ENCODE data around the gene S100A7A.

S100A7A gene

DNA sequence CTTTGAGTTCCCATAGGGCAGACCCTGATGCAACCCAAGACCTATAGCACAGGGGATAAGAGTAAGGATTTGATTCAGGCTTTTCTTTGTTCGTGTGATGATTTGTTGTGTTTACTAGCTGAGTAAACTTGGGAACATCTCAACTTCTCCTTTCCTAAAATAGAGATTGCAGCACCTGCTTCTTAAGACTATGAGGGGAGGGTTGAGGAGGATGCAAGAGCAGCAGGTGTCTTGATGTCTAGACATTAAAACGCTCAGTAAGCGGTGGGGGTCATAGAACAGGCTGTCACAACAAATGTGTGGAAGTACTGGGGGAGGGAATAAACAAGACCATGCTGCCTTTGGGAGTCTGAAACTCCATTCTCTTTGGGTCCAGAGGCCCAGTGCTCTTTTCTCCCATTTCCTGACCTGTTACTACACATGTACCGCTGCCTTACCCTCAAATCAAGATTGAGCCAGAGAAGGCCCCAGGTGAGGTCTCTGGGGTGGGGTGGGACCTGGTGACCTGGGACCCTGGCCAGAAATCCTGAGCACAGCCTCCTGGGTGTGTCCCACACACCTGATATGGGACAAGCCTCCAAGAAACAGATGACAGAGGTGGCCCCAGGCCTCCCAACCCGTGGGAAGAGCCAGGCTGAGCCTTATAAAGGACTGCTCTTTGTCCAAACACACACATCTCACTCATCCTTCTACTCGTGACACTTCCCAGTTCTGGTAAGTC, at the start of gene S100A7A:
Gene S100A7A (plus strand): TSS at position 671 of the 721 bp plus-strand sequence. CDS start 1,563 bp downstream, outside the sequence.
- H3K4me1 ChIP-seq (ENCODE audit: control insufficient read depth in 1 of 2, insufficient read depth in 2 of 2, low read length in 2 of 2), result no peaks in the 10 kb centered on the region
- no peaks in the 10 kb centered on the region for H3K36me3 ChIP-seq (ENCODE audit: control insufficient read depth in 1 of 2, insufficient read depth in 2 of 2, low read length in 2 of 2)
- H3K9me3 ChIP-seq (ENCODE audit: control insufficient read depth in 1 of 2, low read length in 2 of 2), result no peaks in the 10 kb centered on the region
- H3K4me3 ChIP-seq (ENCODE audit: low read depth in 1 of 2, low read length in 2 of 2), result no peak within 1 kb of the TSS
- no peak within 1 kb of the TSS for H3K27ac ChIP-seq (ENCODE audit: low read length)
- H3K27me3 ChIP-seq (ENCODE audit: low read depth, low read length), result no peaks in the 10 kb centered on the region

DNA sequence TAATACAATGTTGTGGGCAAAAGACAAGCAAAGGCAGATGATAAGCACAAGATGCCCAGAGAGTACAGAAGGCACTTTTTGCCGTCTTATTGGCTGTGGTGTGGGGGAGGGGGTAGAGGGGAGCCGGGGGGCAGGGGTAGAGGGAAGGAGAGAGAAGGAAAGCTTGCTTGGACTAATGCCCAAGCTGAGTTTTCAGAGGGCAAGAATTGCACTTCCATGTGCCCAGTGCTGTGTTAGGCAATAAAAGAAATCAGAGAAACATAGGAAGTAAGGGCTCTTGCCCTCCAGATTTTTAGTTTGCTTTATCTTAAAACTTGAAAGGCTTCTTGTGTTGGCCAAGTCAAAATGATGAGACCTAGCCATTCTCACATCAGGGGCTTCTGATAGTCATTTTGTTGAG, 49.2 kb upstream of the S100A7A start:
- Histone ChIP-seq H3K9me3 (ENCODE audit: control insufficient read depth in 1 of 2, low read length in 2 of 2) (no peaks in the 10 kb centered on the region), H3K27me3 (ENCODE audit: low read depth, low read length) (no peaks in the 10 kb centered on the region), H3K4me3 (ENCODE audit: low read depth in 1 of 2, low read length in 2 of 2) (no peak overlapping the region), H3K36me3 (ENCODE audit: control insufficient read depth in 1 of 2, insufficient read depth in 2 of 2, low read length in 2 of 2) (no peaks in the 10 kb centered on the region), H3K27ac (ENCODE audit: low read length) (no peak overlapping the region), H3K4me1 (ENCODE audit: control insufficient read depth in 1 of 2, insufficient read depth in 2 of 2, low read length in 2 of 2) (peaks cover 0 to 4% of the 10 kb centered on the region in 2 donors)

DNA sequence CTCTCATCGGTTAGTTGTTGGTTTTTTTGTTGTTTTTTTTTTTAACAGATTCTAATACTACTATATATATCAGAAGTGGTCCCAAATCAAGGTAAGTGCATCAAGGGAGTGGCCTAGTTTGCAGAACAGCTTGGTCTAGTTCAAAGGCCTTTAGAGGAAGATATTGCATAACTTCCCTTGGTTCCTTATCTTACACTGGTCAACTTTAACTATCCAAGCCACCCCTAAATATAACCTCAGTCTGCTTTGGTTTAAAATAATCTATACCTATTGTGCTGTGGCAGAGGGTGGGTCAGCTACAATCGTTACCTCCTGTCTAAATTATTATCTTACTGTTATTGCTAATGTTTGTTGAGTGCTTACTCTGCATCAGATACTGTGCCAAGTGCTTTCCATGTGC, 47.8 kb upstream of the S100A7A start:
- no peaks in the 10 kb centered on the region for H3K4me1 ChIP-seq (ENCODE audit: control insufficient read depth in 1 of 2, insufficient read depth in 2 of 2, low read length in 2 of 2)
- no peaks in the 10 kb centered on the region for H3K9me3 ChIP-seq (ENCODE audit: control insufficient read depth in 1 of 2, low read length in 2 of 2)
- no peak overlapping the region for H3K4me3 ChIP-seq (ENCODE audit: low read depth in 1 of 2, low read length in 2 of 2)
- no peaks in the 10 kb centered on the region for H3K27me3 ChIP-seq (ENCODE audit: low read depth, low read length)
- H3K27ac ChIP-seq (ENCODE audit: low read length), result no peak overlapping the region
- no peaks in the 10 kb centered on the region for H3K36me3 ChIP-seq (ENCODE audit: control insufficient read depth in 1 of 2, insufficient read depth in 2 of 2, low read length in 2 of 2)

DNA sequence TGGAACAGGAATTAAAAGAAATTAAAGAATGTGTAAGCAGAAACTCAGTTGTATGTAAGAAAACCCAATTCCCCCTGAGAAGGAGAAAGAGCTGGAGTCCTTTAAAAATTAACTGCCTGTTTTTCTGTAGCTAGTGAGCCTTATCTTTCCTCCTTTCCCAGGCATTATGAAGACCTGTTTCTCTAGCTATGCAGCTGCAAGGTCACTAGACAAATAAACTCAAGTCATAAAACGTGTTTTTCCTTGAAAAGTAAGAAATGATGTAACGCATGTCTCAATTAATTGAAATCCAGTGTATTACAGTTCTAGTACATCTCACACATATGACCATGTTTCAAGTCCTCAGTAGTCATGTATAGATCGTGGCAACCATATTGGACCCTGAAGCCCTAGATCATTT, 46.2 kb upstream of the S100A7A start:
- no peak overlapping the region for H3K4me3 ChIP-seq (ENCODE audit: low read depth in 1 of 2, low read length in 2 of 2)
- no peaks in the 10 kb centered on the region for H3K9me3 ChIP-seq (ENCODE audit: control insufficient read depth in 1 of 2, low read length in 2 of 2)
- no peak overlapping the region for H3K27ac ChIP-seq (ENCODE audit: low read length)
- no peaks in the 10 kb centered on the region for H3K36me3 ChIP-seq (ENCODE audit: control insufficient read depth in 1 of 2, insufficient read depth in 2 of 2, low read length in 2 of 2)
- no peaks in the 10 kb centered on the region for H3K4me1 ChIP-seq (ENCODE audit: control insufficient read depth in 1 of 2, insufficient read depth in 2 of 2, low read length in 2 of 2)
- H3K27me3 ChIP-seq (ENCODE audit: low read depth, low read length), result no peaks in the 10 kb centered on the region

DNA sequence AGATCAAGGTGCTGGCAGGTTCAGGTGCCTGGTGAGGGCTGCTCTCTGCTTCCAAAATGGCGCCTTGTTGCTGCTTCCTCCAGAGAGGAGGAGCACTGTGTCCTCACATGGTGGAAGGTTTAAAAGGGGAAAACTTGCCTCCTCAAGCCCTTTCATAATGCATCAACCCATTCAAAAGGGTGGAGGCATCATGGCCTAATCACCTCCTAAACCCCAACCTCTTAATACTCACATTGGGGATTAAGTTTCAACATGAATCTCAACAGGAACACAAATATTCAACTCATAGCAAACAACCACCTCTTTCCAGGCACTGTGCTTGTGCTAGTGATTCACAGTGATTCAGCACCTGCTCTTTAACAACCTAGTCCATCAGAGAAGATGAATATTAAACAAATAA, 45.1 kb upstream of the S100A7A start:
- Histone ChIP-seq H3K27ac (ENCODE audit: low read length) (no peak overlapping the region), H3K4me1 (ENCODE audit: control insufficient read depth in 1 of 2, insufficient read depth in 2 of 2, low read length in 2 of 2) (no peaks in the 10 kb centered on the region), H3K4me3 (ENCODE audit: low read depth in 1 of 2, low read length in 2 of 2) (no peak overlapping the region), H3K9me3 (ENCODE audit: control insufficient read depth in 1 of 2, low read length in 2 of 2) (no peaks in the 10 kb centered on the region), H3K36me3 (ENCODE audit: control insufficient read depth in 1 of 2, insufficient read depth in 2 of 2, low read length in 2 of 2) (no peaks in the 10 kb centered on the region), H3K27me3 (ENCODE audit: low read depth, low read length) (no peaks in the 10 kb centered on the region)

DNA sequence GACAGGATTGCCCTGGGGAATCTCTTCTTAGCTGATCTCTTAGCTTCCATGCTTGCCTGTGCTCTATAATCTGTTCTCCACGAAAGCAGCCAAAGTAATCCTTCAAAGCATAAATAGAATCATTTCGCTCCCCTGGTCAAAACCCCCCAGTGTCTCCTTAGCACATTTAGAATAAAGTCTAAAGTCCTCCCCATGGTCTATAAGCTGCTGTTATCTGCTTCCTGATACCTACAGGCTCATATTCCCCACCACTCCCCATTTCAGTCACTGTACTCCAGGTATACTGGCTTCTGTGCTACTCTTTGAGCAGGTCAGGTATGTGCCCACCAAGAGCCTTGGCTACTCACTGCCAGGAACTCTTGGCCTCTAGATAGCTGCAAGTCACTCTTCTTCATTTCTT, 43.7 kb upstream of the S100A7A start:
- Histone ChIP-seq H3K4me1 (ENCODE audit: control insufficient read depth in 1 of 2, insufficient read depth in 2 of 2, low read length in 2 of 2) (no peaks in the 10 kb centered on the region), H3K27me3 (ENCODE audit: low read depth, low read length) (no peaks in the 10 kb centered on the region), H3K27ac (ENCODE audit: low read length) (no peak overlapping the region), H3K4me3 (ENCODE audit: low read depth in 1 of 2, low read length in 2 of 2) (no peak overlapping the region), H3K9me3 (ENCODE audit: control insufficient read depth in 1 of 2, low read length in 2 of 2) (no peaks in the 10 kb centered on the region), H3K36me3 (ENCODE audit: control insufficient read depth in 1 of 2, insufficient read depth in 2 of 2, low read length in 2 of 2) (no peaks in the 10 kb centered on the region)

DNA sequence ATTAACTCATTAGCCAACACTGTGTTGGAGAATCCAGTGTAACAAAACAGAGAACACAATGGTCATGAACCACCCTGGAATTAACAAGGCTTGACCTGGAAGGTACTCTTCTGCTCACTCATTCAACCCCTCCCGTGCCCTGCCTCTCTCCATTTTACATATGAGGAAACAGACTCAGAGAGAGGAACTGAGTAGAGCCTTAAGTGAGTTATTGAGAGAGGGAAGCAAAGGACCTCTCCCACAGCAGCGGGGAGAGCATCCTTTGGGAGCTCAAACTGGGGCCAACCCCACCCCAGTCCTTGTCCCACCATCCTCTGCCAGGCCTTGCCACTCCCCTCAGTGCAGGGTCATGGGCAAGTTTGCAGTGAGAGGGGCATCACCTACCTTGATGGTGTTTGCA, 42.2 kb upstream of the S100A7A start:
- H3K27ac ChIP-seq (ENCODE audit: low read length), result no peak overlapping the region
- H3K9me3 ChIP-seq (ENCODE audit: control insufficient read depth in 1 of 2, low read length in 2 of 2), result no peaks in the 10 kb centered on the region
- H3K36me3 ChIP-seq (ENCODE audit: control insufficient read depth in 1 of 2, insufficient read depth in 2 of 2, low read length in 2 of 2), result no peaks in the 10 kb centered on the region
- no peaks in the 10 kb centered on the region for H3K27me3 ChIP-seq (ENCODE audit: low read depth, low read length)
- no peaks in the 10 kb centered on the region for H3K4me1 ChIP-seq (ENCODE audit: control insufficient read depth in 1 of 2, insufficient read depth in 2 of 2, low read length in 2 of 2)
- H3K4me3 ChIP-seq (ENCODE audit: low read depth in 1 of 2, low read length in 2 of 2), result no peak overlapping the region

DNA sequence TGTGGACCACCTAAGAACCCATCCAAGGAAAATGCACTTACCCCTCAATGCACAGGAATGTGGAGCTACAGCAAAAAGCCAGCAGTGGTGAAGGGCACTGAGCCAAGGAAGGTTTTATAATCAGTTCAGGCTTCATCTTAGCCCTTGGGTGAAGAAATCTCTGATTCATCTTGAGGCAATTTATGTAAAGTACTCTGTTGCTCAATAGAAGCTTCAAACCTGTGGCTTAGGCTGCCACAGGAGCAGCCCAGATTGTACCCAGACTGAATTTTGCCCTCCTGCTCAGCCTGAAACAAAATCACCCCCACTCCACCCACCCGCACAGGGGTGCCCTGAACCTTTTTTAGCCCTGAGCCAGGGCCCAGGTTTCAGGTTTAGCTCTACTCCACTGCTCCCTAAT, 40.8 kb upstream of the S100A7A start, which contains the start of gene S100A12:
Gene S100A12 (minus strand): TSS at position 111 of the 400 bp plus-strand sequence. CDS start 1,029 bp downstream, outside the sequence.
- Histone ChIP-seq H3K9me3 (ENCODE audit: control insufficient read depth in 1 of 2, low read length in 2 of 2) (peaks cover 0 to 1% of the 10 kb centered on the region in 2 donors), H3K27ac (ENCODE audit: low read length) (no peak within 1 kb of the TSS), H3K4me3 (ENCODE audit: low read depth in 1 of 2, low read length in 2 of 2) (no peak within 1 kb of the TSS), H3K36me3 (ENCODE audit: control insufficient read depth in 1 of 2, insufficient read depth in 2 of 2, low read length in 2 of 2) (no peaks in the 10 kb centered on the region), H3K4me1 (ENCODE audit: control insufficient read depth in 1 of 2, insufficient read depth in 2 of 2, low read length in 2 of 2) (no peaks in the 10 kb centered on the region), H3K27me3 (ENCODE audit: low read depth, low read length) (no peaks in the 10 kb centered on the region)

DNA sequence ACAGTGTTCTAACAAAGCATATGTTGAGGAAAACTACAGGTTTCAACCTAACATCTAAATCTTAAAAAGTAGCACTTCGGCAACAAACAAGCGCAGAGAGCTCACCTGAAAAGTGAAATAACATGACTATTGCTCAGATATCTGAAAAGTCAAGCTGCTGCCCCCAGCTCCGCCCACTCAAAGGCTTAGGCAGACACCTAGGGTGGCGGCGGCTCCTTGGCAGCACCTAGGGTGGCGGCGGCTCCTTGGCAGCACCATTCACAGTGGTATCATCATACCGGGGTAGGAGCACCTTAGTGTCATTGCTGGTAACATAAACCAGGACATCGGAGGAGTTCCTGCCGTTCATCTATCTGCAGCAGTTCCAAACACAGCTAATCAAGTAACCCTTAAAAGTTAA, 36.7 kb upstream of the S100A7A start:
- no peaks in the 10 kb centered on the region for H3K27me3 ChIP-seq (ENCODE audit: low read depth, low read length)
- no peaks in the 10 kb centered on the region for H3K36me3 ChIP-seq (ENCODE audit: control insufficient read depth in 1 of 2, insufficient read depth in 2 of 2, low read length in 2 of 2)
- peaks cover 0 to 9% of the 10 kb centered on the region in 2 donors for H3K9me3 ChIP-seq (ENCODE audit: control insufficient read depth in 1 of 2, low read length in 2 of 2)
- H3K27ac ChIP-seq (ENCODE audit: low read length), result no peak overlapping the region
- no peaks in the 10 kb centered on the region for H3K4me1 ChIP-seq (ENCODE audit: control insufficient read depth in 1 of 2, insufficient read depth in 2 of 2, low read length in 2 of 2)
- H3K4me3 ChIP-seq (ENCODE audit: low read depth in 1 of 2, low read length in 2 of 2), result no peak overlapping the region

DNA sequence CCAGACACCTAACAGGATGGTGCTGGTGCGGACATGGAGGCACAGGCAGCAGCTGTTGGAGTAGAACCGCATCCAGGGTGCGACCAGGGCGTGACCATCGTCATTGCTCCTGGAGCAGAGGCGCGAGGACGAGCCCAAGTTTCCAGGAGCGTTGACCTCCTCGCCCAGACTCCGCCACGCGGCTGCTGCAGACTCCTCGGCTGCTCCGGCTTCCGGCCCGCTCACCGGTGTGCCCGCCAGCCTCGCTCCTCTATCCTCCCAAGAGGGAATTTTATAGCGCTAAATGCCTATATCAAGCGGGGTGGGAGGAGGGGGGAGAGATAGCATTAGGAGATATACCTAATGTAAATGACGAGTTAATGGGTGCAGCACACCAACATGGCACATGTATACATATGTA, 35.6 kb upstream of the S100A7A start:
- Histone ChIP-seq H3K9me3 (ENCODE audit: control insufficient read depth in 1 of 2, low read length in 2 of 2) (peaks cover 0 to 9% of the 10 kb centered on the region in 2 donors), H3K4me1 (ENCODE audit: control insufficient read depth in 1 of 2, insufficient read depth in 2 of 2, low read length in 2 of 2) (no peaks in the 10 kb centered on the region), H3K27me3 (ENCODE audit: low read depth, low read length) (no peaks in the 10 kb centered on the region), H3K4me3 (ENCODE audit: low read depth in 1 of 2, low read length in 2 of 2) (no peak overlapping the region), H3K36me3 (ENCODE audit: control insufficient read depth in 1 of 2, insufficient read depth in 2 of 2, low read length in 2 of 2) (no peaks in the 10 kb centered on the region), H3K27ac (ENCODE audit: low read length) (no peak overlapping the region)

DNA sequence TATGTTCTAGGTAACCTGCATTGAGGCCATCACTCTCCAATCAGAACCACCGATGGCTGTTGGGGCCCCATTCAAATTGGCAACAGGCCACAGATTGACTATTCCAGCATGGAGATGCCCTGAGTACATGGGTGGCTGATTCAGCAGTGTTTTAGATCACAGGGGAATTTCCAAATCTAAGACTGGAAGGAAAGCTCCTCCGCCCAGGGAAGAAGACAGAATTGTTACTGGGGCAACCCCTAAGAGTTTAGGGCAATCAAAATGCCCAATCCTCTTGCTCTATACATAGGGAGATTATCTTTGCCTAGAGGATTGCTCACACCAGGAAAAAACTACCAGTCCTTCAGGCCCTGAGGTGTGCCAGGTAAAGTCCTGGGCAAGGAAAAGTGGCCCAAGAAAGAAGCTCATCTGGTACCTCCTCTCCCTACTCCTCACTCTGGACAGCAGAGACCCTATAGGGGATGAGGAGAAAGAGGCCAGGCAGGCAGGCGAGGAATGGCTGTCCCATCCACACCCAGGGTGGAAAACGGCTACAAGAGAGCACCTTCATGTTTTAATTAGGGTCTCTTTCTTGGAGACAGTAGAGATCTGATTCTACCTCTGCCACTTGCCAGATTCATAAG, 31.3 kb upstream of the S100A7A start:
- Histone ChIP-seq H3K4me1 (ENCODE audit: control insufficient read depth in 1 of 2, insufficient read depth in 2 of 2, low read length in 2 of 2) (no peaks in the 10 kb centered on the region), H3K27ac (ENCODE audit: low read length) (no peak overlapping the region), H3K4me3 (ENCODE audit: low read depth in 1 of 2, low read length in 2 of 2) (no peak overlapping the region), H3K27me3 (ENCODE audit: low read depth, low read length) (no peaks in the 10 kb centered on the region), H3K9me3 (ENCODE audit: control insufficient read depth in 1 of 2, low read length in 2 of 2) (peaks cover 0 to 9% of the 10 kb centered on the region in 2 donors), H3K36me3 (ENCODE audit: control insufficient read depth in 1 of 2, insufficient read depth in 2 of 2, low read length in 2 of 2) (no peaks in the 10 kb centered on the region)
